ENCODE data around the gene ERLIN1.

Gene ERLIN1

DNA sequence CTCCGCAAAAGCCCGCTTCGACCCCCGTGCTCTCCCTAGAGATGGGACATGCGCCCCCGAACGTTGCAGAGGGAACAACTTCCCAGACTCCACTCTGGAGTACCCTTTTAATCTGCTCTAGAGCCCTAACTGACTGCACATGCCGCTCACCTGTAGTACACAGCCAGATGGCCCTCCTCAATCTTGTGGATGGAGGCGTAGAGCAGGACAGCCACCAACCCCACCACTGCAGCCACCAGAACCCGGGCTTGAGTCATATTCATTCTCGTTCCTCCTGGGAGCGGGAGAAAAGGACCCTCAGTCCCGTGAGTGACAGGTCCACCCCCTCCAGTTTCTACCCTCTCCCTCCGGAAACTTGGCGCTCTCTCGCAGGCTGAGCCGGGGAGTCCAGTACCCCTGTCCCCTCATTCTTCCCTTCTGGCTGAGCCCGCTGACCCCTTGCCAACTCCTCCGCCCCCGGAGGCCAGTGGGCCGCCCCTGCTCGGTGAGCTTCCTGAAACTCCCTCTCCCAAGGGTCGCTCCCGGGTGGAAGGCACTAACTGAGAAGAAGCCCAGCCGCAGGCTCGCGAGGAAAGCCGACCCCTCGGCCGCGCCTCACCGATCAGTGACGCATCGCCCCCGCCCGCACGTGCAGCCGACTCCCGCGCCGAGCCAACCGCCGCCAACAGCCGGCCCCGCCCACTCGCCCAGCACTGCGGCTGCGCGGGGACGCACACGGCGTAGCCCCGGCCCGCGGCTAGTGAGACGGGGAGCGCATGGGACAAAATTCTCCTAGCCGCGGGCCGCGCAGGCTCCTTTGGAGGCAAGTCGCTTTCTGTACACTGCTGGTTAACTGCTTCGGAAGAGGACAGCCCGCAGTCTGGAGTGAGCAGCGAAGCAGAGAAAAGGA, at the start of gene ERLIN1:
Gene ERLIN1, minus strand, starts transcription at position 666 of the 889 bp plus-strand sequence. Its CDS starts 403 bp downstream, at position 263.
- peak; percentile 60 to 94 for DNase-seq

DNA sequence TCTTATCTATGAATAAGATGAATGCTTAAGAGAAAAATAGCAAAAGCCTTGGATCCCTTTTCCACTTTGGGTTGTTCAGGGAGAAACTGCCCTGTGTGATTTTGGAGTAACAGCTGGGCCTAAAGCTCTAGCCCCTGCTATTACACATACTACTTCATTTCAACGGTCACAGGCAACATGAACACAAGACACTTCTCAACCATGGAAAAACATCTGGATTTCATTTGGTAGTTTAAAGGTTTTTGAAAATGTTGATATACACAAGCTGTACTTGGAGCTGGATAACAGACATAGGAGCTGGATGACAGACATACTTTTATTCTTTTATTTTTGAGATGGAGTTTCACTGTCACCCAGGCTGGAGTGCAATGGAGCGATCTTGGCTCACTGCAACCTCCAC, 46.3 kb upstream of the ERLIN1 start:
- no peak for DNase-seq

DNA sequence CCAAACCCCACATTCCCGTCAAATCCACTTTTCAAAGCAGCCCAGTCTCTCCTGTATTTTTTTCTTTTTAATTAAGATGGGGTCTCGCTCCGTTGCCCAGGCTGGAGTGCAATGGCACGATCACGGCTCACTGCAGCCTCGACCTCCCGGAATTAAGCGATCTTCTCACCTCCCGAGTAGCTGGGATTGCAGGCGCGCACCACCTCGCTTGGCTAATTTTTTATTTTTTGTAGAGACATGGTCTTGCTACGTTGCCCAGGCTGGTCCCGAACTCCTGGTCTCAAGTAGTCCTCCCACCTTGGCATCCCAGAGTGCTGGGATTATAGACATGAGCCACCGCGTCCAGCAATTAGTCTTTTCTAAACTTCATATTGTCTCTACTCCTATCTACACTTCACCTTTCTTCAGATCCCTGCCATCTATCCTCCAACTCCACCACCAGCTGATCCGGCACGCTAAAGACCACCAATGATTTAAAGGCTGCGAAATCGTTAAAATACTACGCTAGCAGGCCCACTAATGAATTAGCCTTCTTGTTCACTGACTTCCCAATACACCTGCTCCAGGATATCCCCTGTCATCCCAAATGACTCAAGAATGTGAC, 44.1 kb upstream of the ERLIN1 start:
- DNase-seq = no peak

DNA sequence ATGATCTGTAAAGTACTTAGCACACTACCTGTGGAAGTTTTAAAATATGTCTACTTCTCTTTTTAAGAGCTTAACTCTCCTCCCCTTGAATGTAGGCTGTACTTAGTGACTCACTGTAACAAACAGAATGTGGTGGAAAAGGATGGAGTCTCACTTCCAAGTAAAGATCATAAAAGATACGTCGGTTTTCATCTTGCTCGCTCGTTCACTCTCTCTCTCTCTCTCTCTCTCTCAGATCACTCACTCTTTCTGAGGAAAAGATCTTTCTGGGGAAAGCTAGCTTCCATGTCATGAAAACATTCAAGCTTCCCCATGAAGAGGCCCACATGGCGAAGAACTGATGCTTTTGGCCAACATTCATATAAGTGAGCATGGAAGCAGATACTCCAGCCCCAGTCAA, 38.0 kb upstream of the ERLIN1 start:
- no peak for DNase-seq

DNA sequence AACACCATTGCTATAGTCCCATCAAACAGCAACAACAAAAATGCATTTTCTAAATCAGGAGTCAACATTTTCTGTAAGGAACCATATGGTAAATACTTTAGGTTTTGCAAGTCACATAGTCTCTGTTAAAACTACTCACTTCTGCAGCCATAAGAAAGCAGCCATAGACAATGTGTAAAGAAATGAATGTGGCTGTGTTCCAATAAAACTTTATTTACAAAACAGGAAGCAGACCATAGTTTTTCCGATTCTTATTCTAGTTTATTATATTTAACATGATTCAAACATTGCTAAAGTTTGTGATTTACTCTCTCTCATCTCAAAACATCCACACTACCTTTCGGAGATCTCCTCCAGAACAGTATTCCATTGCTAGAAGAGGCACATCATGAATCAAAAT, 36.7 kb upstream of the ERLIN1 start:
- DNase-seq = no peak

DNA sequence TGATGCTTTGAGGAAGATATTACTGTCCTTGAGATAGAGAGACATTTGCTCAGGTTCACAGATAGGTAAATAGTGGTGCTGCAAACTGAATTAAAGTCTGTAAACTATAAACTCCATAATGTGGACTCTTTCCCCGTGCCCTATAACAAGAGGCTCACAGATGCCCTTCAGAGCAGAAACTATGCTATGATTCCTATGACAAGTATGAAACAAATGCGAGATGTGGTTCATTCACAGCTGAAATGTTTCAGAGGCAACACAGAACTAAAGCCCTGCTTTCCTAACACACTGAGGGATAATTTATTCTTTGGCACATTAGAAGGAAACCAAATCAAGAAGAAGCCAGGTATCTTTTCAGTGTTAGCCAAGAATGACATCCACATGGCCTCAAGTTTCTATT, 30.2 kb upstream of the ERLIN1 start:
- no peak for DNase-seq

DNA sequence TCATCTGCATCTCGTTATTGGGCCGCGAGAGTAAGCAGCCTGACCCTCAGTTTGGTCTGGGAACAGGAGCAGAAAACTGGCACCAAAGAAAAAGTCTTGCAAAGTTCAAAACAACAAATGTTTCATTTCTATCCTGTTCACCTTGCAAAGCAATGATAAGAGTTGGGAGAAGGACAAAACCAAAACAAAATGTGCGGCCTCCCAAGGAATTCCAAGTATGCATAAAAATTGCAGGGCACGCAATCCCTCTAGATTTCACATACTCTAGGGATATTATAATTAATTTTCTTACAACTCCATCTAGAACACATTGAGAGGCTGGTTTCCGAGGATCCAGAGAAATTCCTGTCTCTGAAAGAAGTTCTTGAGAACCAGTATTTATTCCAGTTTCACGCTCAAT, 23.5 kb upstream of the ERLIN1 start:
- no peak for DNase-seq

DNA sequence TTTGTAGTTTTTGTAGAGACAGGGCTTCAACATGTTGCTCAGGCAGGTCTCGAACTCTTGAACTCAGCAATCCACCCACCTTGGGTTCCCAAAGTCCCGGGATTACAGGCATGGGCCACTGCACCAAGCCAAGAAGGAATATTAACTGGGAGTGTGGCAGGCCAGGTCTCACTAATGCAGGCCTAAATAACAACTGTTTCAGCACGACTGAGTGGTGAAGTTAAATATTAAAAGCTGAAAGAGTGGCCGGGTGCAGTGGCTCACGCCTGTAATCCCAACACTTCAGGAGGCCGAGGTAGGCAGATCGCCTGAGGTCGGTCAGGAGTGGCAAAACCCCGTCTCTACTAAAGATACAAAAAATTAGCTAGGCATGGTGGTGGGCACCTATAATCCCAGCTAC, 22.4 kb upstream of the ERLIN1 start:
- no peak for DNase-seq

DNA sequence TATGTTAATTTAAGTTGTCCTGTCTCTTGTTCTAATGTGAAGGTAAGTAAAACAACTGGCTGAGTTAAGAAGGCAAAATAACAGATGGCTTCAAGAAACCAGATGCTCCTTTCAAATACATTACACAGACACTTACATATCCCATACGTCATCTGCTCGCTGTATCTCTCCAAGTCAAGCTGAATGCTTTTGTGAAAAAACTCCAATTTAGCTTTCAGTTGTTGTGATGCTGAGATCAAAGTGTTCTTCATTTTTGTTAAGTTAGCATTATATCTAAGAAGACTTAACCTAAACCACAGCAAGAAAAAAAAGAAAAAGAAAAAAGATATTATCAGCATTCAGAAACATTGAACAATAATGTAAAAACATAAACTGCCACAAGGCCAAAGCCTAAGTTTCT, 18.5 kb upstream of the ERLIN1 start:
- no peak for DNase-seq

DNA sequence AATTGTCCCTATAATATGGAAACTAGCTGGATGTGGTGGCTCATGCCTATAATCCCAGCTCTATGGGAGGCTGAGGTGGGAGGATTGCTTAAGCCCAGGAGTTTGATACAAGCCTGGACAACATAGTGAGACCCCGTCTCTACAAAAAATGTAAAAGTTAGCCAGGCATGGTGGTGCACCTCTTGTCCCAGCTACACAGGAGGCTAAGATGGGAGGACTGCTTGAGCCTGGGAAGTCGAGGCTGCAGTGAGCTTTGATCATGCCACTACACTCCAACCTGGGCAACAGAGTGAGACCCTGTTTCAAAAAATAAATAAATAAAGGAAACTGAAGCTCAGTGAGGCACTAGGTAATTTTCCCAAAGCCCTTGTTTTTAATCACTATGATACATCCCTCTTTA, 15.7 kb upstream of the ERLIN1 start:
- DNase-seq = no peak

DNA sequence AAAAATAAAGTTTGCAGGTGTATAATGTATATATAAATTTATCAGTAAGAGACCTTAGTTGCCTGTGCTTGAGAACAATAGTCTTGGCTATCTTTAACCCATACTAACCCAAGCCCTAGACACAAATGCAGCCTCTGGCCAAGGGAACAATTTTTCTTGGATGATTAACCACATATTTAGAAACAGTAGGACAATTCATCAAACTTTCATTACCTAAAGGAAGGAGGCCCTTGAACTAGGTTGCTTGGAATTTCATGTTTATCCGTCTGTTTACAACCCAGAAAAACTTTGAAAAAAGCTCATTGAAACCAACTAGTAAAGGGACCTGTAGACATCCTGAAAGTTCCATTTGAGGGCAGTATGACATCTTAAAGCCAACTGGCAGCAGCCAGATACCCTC, 8.9 kb upstream of the ERLIN1 start:
- DNase-seq = no peak

DNA sequence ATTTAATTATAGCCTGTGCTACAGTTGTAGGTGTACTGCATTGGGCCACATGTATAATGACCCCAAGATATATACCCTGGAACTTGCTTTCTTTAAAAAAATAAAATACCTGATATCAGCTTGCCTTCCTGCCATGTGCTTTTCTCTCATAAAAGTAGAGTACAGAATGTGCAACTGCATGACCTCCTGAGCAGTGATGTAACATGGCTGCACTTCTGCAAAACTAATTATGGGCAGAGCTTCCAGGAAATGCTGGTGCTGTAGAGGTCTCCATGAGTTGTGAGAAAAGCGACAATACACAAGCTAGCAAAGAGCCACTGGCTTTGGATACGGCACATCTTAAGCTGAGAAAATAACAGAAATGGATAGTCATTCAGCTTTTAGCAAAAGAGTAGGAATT, 6.5 kb upstream of the ERLIN1 start:
- no peak for DNase-seq

DNA sequence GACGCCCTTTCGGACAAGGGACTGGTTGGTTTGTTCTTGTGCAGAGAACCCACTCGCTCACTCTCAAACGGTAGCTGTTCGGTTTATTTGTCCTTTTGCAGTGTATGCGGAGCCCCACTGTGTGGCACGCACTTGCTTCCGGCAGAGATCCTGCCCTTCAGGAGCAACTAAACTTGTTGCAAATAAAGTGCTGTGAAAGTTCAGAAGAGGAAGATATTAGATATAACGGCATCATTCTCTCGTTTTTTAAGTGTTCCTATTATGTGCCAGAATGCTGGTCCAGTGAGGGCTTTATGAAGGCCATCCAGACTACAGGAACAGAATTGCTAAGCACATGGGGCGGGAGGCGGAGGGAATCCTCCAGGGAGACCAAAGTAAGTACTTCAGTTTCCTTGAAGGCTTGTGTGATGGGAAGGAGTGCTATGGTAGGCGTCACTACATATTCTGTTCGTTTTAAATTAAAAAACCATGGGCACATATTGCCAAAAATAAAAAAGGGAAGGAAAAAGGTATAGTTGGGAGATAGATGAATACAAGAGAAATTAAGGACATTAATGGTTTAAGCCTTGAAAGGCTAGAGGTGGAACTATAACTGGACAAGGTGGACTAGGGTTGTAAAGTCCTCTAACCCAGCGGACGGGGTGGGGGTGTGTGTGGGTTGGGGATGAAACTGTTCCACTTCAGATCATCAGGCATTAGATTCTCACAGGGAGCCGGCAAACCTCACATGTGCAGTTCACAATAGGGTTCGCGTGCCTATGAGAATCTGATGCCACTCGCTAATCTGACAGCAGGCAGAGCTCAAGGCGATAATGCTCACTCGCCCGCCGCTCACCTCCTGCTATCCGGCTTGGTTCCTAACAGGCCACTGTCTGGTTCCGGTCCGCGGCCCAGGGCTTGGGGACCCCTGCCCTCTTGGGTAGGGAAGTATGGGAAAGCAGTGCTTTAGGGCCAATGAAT, 704 bp upstream of the ERLIN1 start:
- DNase-seq = peak in 1 of 2 experiments; percentile 30

DNA sequence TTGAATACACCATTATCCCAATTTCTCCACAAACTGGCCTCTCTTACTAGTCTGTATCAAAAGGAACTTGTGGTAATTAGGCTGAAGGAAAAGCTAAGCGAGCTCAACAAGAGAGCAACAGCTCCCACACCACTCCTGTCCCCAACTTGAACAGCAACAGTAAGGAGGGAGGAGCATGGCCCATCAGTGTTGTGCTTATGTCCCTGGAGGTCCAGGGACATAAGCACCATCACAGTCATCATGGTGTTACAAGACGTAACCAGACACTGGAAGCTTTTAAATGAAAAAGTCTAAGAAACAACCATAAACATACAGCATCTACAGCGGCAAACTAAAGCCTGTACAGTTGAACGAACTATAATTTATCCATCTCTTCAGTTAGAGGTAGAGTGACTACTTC, 989 bp downstream of the ERLIN1 start:
- DNase-seq = peak; percentile 15 to 16

DNA sequence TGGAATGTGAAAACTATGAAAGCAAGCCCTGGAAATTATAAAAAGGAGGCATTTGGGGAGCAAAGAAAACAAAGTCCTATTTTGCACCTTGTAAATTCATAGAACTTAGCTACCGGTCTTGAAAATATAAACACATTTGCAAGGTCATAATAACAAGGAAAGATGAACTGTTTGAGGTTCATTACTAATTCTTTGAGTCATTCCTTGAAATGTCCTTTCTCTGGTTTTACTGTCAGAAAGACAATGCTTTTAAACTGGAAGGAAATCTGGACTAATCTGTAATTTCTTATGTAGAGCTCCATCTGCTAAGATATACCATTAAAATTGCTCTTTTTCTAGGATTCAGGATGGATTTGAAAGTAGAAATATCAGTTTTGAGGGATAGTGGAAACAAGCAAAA, 1.4 kb downstream of the ERLIN1 start:
- DNase-seq = no peak

DNA sequence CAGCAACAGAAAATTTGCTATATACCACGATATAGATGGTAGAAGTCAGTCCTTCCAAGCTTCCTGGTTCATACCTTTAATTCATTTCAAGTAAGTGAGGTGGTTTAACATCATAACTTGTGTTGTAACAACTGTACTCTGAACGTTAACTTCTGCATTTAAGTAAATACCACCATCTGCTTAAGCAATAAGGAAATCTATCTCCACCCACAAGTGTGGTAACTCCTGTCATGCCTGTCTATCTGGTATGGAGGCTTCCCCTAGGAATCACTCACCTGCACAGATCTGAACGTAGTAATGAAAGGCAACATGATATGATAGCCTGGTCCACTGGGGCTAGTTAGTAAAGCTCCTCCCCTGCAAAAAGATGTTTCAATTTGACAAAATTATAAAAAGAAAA, 2.3 kb downstream of the ERLIN1 start:
- DNase-seq = peak; percentile 29 to 32

DNA sequence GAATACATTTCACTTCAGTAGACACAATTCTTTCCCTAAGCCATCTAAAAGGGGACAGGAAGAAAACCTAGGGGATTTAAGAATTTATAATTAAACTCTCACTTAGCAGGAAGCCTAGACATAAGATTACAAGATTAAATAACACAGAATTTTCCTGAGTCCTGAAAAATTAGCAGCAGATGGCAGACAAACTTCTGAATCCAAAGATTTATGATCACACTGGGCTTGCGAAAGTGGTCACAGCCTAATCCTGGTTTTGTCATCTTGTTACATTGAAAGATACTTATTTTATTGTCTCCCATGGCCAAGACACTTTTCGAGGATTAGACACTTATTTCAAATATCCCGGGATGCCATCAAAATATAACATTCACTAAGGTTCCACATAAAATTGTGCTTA, 2.9 kb downstream of the ERLIN1 start:
- no peak for DNase-seq

DNA sequence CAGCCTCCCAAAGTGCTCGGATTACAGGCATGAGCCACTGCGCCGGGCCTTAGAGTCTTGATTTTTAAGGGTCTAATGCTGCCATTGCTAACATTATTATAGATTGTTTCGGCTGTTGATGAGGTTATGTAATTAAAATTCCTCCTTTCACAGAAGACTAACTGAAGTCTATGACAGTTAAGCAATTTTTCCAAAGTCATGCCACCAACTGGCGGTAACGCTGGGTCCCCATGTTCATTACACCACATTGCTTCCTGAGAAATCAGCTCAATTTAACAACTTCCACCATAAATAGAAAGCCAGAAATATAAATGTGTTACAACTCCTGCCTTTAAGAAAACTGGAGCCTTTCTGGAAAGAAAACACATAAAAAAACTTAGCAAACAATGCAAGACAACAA, 3.5 kb downstream of the ERLIN1 start:
- DNase-seq = no peak

DNA sequence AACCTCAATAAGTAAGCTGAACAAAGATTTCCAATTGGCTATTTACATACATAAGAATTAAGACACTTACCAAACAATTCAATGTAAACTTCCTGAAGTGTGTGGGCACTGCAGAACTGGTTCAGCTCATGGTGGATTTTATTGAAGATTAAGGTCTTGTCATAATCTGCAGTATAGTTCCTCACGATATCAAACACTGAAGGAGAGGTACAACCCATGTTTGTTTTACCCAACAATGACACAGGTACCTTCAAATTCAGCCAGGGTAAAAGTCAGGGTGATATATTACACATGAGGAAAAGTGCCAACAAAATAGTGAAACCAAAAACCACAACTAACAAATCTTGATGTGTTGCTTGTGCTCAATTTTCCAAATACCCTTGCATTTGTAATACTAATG, 10.0 kb downstream of the ERLIN1 start:
- DNase-seq = no peak

DNA sequence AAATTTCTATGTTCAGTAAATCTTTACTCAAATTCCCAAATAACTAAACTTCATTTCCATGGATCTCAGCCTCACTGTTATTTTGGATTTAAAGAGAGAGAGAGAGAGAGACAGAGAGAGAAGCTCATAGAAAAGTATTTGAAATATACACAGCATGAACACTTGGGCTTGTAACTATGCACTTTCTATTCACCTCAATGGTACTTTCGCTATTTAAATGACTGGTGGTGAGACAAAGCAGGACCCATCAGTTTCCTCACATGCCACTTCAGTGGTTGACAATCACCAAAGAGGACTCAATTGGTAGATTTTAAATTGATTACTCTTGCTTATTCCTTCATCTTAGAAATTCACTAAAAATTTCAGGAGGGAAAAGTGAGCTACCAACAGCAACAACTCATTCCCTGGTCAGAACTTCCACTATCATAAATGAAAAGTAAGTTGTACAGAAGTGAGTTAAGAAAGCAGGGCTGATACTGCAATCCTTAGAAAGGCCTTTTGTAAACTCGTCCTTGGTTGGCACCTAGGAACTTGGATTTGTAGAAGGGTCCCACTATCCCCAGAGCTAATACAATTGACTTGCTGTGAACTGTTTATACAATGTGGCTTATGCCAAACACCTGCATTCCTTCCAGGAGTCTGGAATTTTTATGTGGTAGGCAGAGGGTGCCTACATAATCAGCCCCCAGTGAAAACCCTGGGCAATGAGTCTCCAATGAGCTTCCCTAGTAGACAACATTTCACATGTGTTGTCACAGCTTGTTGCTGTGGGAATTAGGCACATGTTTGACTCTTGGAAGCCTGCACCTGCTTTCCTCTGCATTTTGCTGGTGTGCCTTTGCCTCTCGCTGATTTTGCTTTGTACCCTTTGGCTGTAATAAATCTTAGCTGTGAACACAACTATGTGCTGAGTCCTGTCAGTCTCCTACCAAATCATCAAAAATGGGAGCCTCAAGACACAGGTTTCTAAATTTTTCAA, 10.8 kb downstream of the ERLIN1 start:
- DNase-seq = no peak

DNA sequence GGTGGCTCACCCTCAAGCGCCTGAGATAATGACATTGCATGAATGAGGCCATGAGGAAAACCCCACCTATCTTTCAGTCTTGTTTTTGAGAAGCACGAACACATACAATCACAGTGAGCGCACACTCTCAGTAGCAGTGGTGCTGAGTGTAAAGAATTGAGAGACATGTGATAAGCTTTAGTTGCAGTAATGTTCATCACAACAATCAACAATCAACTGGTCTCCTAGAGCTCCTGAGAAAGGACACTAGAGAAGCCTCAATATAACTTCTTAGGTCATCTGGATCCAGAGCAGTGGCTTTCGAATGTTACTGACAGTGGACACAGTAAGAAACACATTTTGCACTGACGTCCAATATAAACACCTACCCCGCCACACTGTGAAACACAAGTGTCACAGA, 12.8 kb downstream of the ERLIN1 start:
- no peak for DNase-seq

DNA sequence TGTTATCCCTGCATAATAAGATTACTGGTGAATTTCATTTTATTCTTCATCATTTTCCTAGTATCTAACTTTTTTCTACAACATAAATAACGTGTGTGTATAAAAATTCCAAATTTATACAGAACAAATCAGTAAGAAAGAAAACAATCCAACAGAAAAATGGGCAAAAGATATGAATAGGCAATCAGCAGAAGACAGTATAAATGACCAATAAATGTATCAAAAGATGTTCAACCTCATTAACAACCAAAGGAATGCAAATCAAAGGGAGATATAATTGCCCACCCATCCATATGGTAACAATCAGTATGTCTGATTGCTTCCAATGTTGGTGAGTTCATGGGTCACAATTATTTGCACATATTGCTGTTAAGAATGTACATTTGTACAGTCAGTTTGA, 13.5 kb downstream of the ERLIN1 start:
- no peak for DNase-seq

Measured in NCI-H526 (cell line).